Activated naive CD4-positive, alpha-beta T cell treated with anti-CD3 and anti-CD28 coated beads, Interleukin-2, amount 10 ng/mL, durations not matched to agents 7 days and 5 days (primary cell): Measurements from ENCODE around the gene HYLS1.
"Not testable (repeated sequence)": the region's sequence is repeated elsewhere in the genome, so short reads cannot be mapped to it uniquely, and the experiment has no call there.

Experiments used
- CTCF ChIA-PET: fragments of 350-600 bp; sonication (Branson Sonifier 250); formaldehyde crosslinking; loops from one replicate; lab custom pipeline; 2021; ENCODE audit warnings: antibody characterized with exemption; lab: Charles Lee
- DNase-seq: peaks from one replicate; pipeline ENCODE4 v3.0.0-alpha.2; 2020
- H3K27ac Mint-ChIP-seq: one replicate; pipeline ENCODE4 v1.8.0; 2021; ENCODE audit warnings: mild to moderate bottlenecking, moderate library complexity, mixed read lengths
- H3K27me3 Mint-ChIP-seq: one replicate; pipeline ENCODE4 v1.8.0; 2021; ENCODE audit warnings: mild to moderate bottlenecking, mixed read lengths
- H3K36me3 Mint-ChIP-seq: one replicate; pipeline ENCODE4 v1.8.0; 2021; ENCODE audit warnings: mixed read lengths
- H3K4me1 Mint-ChIP-seq: one replicate; pipeline ENCODE4 v1.8.0; 2021; ENCODE audit warnings: mixed read lengths
- H3K4me3 Mint-ChIP-seq: one replicate; pipeline ENCODE4 v1.8.0; 2021; ENCODE audit warnings: mild to moderate bottlenecking, moderate library complexity, mixed read lengths
- H3K9me3 Mint-ChIP-seq: one replicate; pipeline ENCODE4 v1.8.0; 2021; ENCODE audit warnings: mixed read lengths

The HYLS1 gene

GRCh38 chr11:125886997-125887372, 483 bp upstream of the HYLS1 start:
- H3K4me3 Mint-ChIP-seq = peak overlapping the region; percentile 91
- DNase-seq = peak; percentile 73
- H3K27me3 Mint-ChIP-seq = peaks cover 14% of the 10 kb centered on the region
- peaks cover 17% of the 10 kb centered on the region for H3K36me3 Mint-ChIP-seq
- no peaks in the 10 kb centered on the region for H3K9me3 Mint-ChIP-seq
- H3K27ac Mint-ChIP-seq = peak overlapping the region; percentile 98
- peaks cover 44% of the 10 kb centered on the region for H3K4me1 Mint-ChIP-seq
- CTCF ChIA-PET = interaction anchor here (0.9 to 1.6 kb wide), 3 partner anchors 10 to 374 kb away, joined by 3 to 8 read pairs (median 4); no protein-coding TSS in a partner anchor

- H3K9me3 Mint-ChIP-seq = no peaks in the 10 kb centered on the region
- H3K4me3 Mint-ChIP-seq = peak overlapping the region; percentile 16
- no peak overlapping the region for H3K27ac Mint-ChIP-seq
- peaks cover 12% of the 10 kb centered on the region for H3K27me3 Mint-ChIP-seq
- peaks cover 44% of the 10 kb centered on the region for H3K4me1 Mint-ChIP-seq
- peaks cover 43% of the 10 kb centered on the region for H3K36me3 Mint-ChIP-seq
- CTCF ChIA-PET = no interaction called here
- no peak for DNase-seq
Measured at GRCh38 chr11:125890447-125891100, 3.1 kb downstream of the HYLS1 start.

DNA sequence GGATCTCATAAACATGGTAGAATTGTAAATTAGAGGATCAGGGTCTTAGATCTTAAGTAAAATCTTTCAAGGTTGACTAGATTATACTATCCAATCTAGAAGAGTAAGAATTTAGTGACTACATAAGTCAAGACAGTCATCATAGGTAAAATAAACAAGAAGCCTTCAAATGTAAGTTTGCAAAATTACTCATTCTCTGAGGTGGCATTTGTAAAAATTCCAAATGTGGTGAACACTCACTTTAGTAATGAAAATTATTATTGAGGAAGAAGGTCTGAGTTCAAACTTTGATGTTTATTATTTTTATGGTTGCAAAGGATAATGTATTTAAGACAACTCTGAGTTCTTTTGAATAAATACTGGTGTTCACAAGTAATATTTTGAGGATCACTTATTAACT, 4.6 kb downstream of the HYLS1 start:
- CTCF ChIA-PET = no interaction called here
- DNase-seq = no peak
- no peaks in the 10 kb centered on the region for H3K9me3 Mint-ChIP-seq
- H3K27ac Mint-ChIP-seq = no peak overlapping the region
- H3K4me3 Mint-ChIP-seq = no peak overlapping the region
- peaks cover 39% of the 10 kb centered on the region for H3K4me1 Mint-ChIP-seq
- peaks cover 6% of the 10 kb centered on the region for H3K27me3 Mint-ChIP-seq
- H3K36me3 Mint-ChIP-seq = peaks cover 53% of the 10 kb centered on the region

GRCh38 chr11:125892994-125893393, 5.5 kb downstream of the HYLS1 start:
- no peaks in the 10 kb centered on the region for H3K9me3 Mint-ChIP-seq
- H3K4me1 Mint-ChIP-seq = peaks cover 41% of the 10 kb centered on the region
- no peak overlapping the region for H3K27ac Mint-ChIP-seq
- H3K4me3 Mint-ChIP-seq = no peak overlapping the region
- CTCF ChIA-PET = no interaction called here
- H3K36me3 Mint-ChIP-seq = peaks cover 56% of the 10 kb centered on the region
- DNase-seq = no peak
- H3K27me3 Mint-ChIP-seq = no peaks in the 10 kb centered on the region

- Mint-ChIP-seq H3K9me3 (no peaks in the 10 kb centered on the region), H3K27ac (no peak overlapping the region), H3K36me3 (peaks cover 38% of the 10 kb centered on the region), H3K27me3 (peaks cover 39% of the 10 kb centered on the region), H3K4me3 (peak overlapping the region; percentile 94), H3K4me1 (peaks cover 38% of the 10 kb centered on the region)
- DNase-seq = no peak
- CTCF ChIA-PET = no interaction called here
Measured at GRCh38 chr11:125901872-125902271, 14.4 kb downstream of the HYLS1 start.

- CTCF ChIA-PET = interaction anchor here (1.1 to 1.3 kb wide), 3 partner anchors 15 to 20 kb away, joined by 3 read pairs; no protein-coding TSS in a partner anchor
Measured at GRCh38 chr11:125902277-125902926, 14.9 kb downstream of the HYLS1 start.

DNA sequence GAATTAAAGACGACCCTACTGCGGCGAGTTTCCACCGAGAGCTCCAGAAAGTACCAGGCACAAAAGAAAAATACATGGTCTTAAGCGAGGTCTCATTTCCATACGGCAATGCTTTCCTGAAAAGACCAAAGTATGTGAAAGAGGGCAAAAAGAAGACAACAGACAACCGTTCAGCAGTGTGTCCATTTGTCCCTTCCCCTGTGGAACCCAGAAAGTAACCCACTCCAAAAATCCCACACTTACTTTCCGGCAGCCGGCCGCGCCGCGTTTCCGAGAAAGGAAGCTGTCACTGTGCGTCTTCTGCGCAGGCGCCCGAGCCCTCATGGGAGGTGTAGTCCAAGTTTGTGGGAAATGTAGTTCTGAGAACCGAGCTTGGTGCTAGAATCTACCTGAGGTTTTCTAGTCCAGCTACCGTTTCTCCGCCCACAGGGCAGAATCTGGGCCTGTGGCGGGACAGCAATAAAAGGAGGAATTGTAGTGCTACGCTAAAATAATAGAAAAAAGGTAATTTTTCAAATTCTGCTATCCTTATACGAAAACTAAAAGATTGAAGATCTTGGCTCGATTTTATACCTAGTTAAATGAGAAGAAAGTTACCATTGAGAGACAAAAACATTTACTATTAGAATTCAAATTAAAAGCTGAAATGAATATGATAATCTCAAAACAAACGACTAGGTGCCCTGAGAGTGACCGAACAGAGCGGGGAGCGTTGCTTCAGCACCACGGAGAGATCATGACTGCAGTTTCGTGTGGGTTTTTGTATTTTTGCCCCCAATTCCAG, 15.7 kb downstream of the HYLS1 start, which contains the start of gene PUS3:
Gene PUS3 (minus strand): TSS at position 280 of the 784 bp plus-strand sequence. CDS start 6,922 bp downstream, outside the sequence.
- CTCF ChIA-PET = interaction anchor here (1.1 to 1.3 kb wide), 3 partner anchors 14 to 19 kb away, joined by 3 read pairs; no protein-coding TSS in a partner anchor
- peaks cover 31% of the 10 kb centered on the region for H3K36me3 Mint-ChIP-seq
- H3K4me1 Mint-ChIP-seq = peaks cover 27% of the 10 kb centered on the region
- no peaks in the 10 kb centered on the region for H3K9me3 Mint-ChIP-seq
- peaks cover 39% of the 10 kb centered on the region for H3K27me3 Mint-ChIP-seq
- H3K4me3 Mint-ChIP-seq = peak within 1 kb of the TSS; percentile 94
- DNase-seq = peak; percentile 92
- H3K27ac Mint-ChIP-seq = peak within 1 kb of the TSS; percentile 90

More at GRCh38 chr11:125902277-125902926, 14.9 kb downstream of the HYLS1 start:
- Mint-ChIP-seq H3K4me3 (peak overlapping the region; percentile 94), H3K27ac (peak overlapping the region; percentile 90), H3K36me3 (peaks cover 37% of the 10 kb centered on the region), H3K4me1 (peaks cover 33% of the 10 kb centered on the region), H3K9me3 (no peaks in the 10 kb centered on the region), H3K27me3 (peaks cover 39% of the 10 kb centered on the region)
- no peak for DNase-seq

- DNase-seq = peak; percentile 57
- CTCF ChIA-PET = interaction anchor here (1.1 to 1.3 kb wide), 3 partner anchors 13 to 19 kb away, joined by 3 read pairs; no protein-coding TSS in a partner anchor
- H3K4me1 Mint-ChIP-seq = peaks cover 27% of the 10 kb centered on the region
Measured at GRCh38 chr11:125903711-125904659, 16.5 kb downstream of the HYLS1 start, which contains the start of gene DDX25. Gene DDX25 (plus strand): TSS chr11:125904508. CDS start chr11:125904518, 10 bp downstream.

GRCh38 chr11:125904678-125905077, 17.2 kb downstream of the HYLS1 start:
- no peak overlapping the region for H3K27ac Mint-ChIP-seq
- peaks cover 40% of the 10 kb centered on the region for H3K27me3 Mint-ChIP-seq
- peaks cover 24% of the 10 kb centered on the region for H3K36me3 Mint-ChIP-seq
- H3K4me3 Mint-ChIP-seq = peak overlapping the region; percentile 63
- CTCF ChIA-PET = no interaction called here
- DNase-seq = no peak
- peaks cover 27% of the 10 kb centered on the region for H3K4me1 Mint-ChIP-seq
- no peaks in the 10 kb centered on the region for H3K9me3 Mint-ChIP-seq

More at GRCh38 chr11:125903711-125904659, 16.5 kb downstream of the HYLS1 start, which contains the start of gene DDX25:
- Mint-ChIP-seq H3K36me3 (peaks cover 31% of the 10 kb centered on the region), H3K4me3 (peak within 1 kb of the TSS; percentile 94), H3K27me3 (peaks cover 39% of the 10 kb centered on the region), H3K9me3 (no peaks in the 10 kb centered on the region), H3K27ac (peak within 1 kb of the TSS; percentile 90)

DNA sequence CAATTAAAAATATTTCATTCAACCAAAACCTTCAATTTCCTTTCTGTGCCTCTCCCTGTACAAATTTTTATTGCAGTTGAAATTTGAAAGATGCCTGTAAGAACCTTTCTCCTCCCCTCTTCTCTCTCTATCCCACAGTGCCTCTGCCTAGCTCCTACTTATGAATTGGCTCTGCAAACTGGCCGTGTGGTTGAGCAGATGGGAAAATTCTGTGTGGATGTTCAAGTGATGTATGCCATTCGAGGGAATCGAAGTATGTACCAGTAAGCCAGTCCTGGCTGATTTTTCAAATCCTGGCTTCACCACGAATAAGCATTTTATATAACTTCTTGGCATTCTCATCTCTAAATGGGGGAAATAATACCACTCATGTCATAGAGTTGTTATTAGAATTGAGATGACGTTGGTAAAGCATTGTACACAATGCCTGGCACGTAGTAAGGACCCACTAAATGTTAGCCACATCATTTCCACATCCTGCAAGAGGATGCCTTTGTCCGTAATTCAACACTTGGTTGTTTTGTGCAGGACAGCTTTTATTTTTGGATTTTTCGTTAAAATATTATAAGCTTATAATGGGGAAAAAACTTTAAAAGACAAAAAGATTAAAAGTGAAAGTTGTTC, 22.9 kb downstream of the HYLS1 start:
- DNase-seq = no peak
- peaks cover 31% of the 10 kb centered on the region for H3K27me3 Mint-ChIP-seq
- no peaks in the 10 kb centered on the region for H3K4me1 Mint-ChIP-seq
- H3K27ac Mint-ChIP-seq = no peak overlapping the region
- no peak overlapping the region for H3K4me3 Mint-ChIP-seq
- H3K9me3 Mint-ChIP-seq = no peaks in the 10 kb centered on the region
- H3K36me3 Mint-ChIP-seq = no peaks in the 10 kb centered on the region
- CTCF ChIA-PET = interaction anchor here (1.3 kb wide), 1 partner anchor 283 kb away, joined by 6 read pairs; no protein-coding TSS in a partner anchor

GRCh38 chr11:125914601-125915000, 27.1 kb downstream of the HYLS1 start:
- H3K4me1 Mint-ChIP-seq, H3K27ac Mint-ChIP-seq, H3K9me3 Mint-ChIP-seq, H3K4me3 Mint-ChIP-seq, H3K36me3 Mint-ChIP-seq, CTCF ChIA-PET, DNase-seq: not testable (repeated sequence)
- peaks cover 24% of the 10 kb centered on the region for H3K27me3 Mint-ChIP-seq

DNA sequence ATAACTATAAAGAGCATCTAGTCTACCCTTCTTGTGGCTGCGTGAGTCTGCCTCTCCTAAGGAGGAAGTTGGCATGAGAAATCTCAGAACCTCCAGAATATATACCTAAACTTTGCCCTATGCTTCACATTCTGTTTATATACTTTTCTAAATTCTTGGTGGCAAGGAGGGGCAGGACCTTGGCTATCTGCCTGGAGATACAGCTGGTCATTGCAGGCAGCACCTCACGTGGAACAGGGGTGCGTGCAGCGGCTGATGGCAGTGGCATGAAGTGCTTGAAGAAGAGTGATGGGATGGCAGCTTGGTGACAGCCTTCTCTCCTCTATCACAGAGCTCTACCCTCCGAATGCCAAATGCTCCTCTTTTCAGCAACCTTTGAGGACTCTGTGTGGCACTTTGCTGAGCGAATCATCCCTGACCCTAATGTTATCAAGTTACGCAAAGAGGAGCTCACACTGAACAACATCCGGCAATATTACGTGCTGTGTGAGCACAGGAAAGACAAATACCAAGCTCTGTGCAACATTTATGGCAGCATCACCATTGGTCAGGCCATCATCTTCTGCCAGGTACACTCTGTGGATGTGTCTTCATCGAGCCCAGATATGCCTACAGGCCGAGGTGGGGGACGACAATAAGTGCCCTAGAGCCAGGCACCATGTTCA, 29.3 kb downstream of the HYLS1 start:
- Mint-ChIP-seq H3K4me3 (no peak overlapping the region), H3K9me3 (no peaks in the 10 kb centered on the region), H3K27me3 (peaks cover 21% of the 10 kb centered on the region), H3K4me1 (no peaks in the 10 kb centered on the region), H3K36me3 (no peaks in the 10 kb centered on the region), H3K27ac (no peak overlapping the region)
- no peak for DNase-seq
- CTCF ChIA-PET = interaction anchor here (0.5 to 1.1 kb wide), 6 partner anchors 11 to 271 kb away, joined by 3 read pairs; partner anchors contain the start of gene PUS3
